ENCODE measurements around the gene NFYC. TPM values are rescaled to one million over a fixed set of nuclear protein-coding genes. Genes with fewer than 3 reads are reported as not detected.

NFYC gene
- total RNA-seq, 1 experiment from 2014 or later = 63.3 TPM

DNA sequence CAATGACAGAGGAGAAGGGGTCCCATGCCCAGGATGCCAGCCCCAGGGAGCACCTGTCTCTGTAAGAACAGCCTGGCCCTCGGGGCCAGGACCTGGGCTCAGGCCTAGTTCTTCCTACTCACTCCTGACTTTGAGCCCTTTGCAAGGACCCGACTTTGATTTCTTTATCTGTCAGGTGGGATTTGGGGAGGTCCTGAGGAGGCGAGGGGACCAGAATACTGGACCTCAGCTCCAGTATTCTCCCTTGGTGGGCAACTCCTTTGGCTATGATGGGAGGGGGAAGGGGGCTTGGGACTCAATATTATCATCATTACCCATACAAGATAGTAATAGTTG is 110.2 kb downstream of the NFYC start:
- POLR2A ChIA-PET = no interaction called here
- ATAC-seq = no peak
- Histone ChIP-seq H3K4me2 (ENCODE audit: low read length) (peak overlapping the region; percentile 55), H3K9ac (ENCODE audit: low read length) (no peak overlapping the region), H3K27me3 (ENCODE audit: insufficient read depth, low read length) (no peaks in the 10 kb centered on the region), H3K79me2 (ENCODE audit: insufficient read depth, low read length) (no peaks in the 10 kb centered on the region), H3K4me3 (replicated peaks in 1 of 2; ENCODE audit: low read depth in 1 of 2, low read length in 2 of 2) (peak overlapping the region in 1 of 2 experiments; percentile 12; a peak in 1 of 4 replicates), H3K9me3 (ENCODE audit: control insufficient read depth in 1 of 2, insufficient read depth in 1 of 2, low read depth in 1 of 2, low read length in 2 of 2) (no peaks in the 10 kb centered on the region), H3K4me1 (ENCODE audit: control insufficient read depth in 1 of 2, insufficient read depth in 2 of 2, low read length in 2 of 2) (peaks cover 7 to 30% of the 10 kb centered on the region in 2 experiments; a peak in 3 of 4 replicates), H4K20me1 (ENCODE audit: insufficient read depth) (no peaks in the 10 kb centered on the region), H2AFZ (ENCODE audit: low read depth, low read length, poor library complexity, severe bottlenecking) (no peak overlapping the region), H3K36me3 (ENCODE audit: control insufficient read depth in 1 of 2, insufficient read depth in 2 of 2, low read length in 2 of 2) (no peaks in the 10 kb centered on the region), H3K9me2 (ENCODE audit: insufficient read depth) (no peaks in the 10 kb centered on the region), H3K27ac (ENCODE audit: low read depth, low read length) (no peak overlapping the region)
- CTCF ChIA-PET = no interaction called here
- no TSS peak for BruUV-seq (replicated peaks)
- intact Hi-C loops (cut with micrococcal nuclease) = no loop called here
- no peak for DNase-seq (ENCODE audit: low read depth, low spot score)
- TF ChIP-seq, protein P1, sequence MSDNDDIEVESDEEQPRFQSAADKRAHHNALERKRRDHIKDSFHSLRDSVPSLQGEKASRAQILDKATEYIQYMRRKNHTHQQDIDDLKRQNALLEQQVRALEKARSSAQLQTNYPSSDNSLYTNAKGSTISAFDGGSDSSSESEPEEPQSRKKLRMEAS (IDR thresholded peaks at IDR 0.05) = no peak
- TF ChIP-seq SIN3A (IDR thresholded peaks at IDR 0.05; ENCODE audit: low read depth) (no peak), SP1 (IDR thresholded peaks at IDR 0.05; ENCODE audit: low read depth) (no peak), ELF1 (IDR thresholded peaks at IDR 0.05; ENCODE audit: borderline replicate concordance, low read depth) (no peak), JUND (IDR thresholded peaks at IDR 0.05) (no peak), ZFX (IDR thresholded peaks at IDR 0.05) (no peak), POLR2A (IDR thresholded peaks at IDR 0.05; ENCODE audit: borderline replicate concordance, extremely low read depth, insufficient read depth, insufficient read length) (no peak), CBX3 (IDR thresholded peaks at IDR 0.05; ENCODE audit: low read depth) (no peak)
- TF ChIP-seq, protein P2, sequence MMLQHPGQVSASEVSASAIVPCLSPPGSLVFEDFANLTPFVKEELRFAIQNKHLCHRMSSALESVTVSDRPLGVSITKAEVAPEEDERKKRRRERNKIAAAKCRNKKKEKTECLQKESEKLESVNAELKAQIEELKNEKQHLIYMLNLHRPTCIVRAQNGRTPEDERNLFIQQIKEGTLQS (IDR thresholded peaks at IDR 0.05) = no peak
- TF ChIP-seq, protein P3, sequence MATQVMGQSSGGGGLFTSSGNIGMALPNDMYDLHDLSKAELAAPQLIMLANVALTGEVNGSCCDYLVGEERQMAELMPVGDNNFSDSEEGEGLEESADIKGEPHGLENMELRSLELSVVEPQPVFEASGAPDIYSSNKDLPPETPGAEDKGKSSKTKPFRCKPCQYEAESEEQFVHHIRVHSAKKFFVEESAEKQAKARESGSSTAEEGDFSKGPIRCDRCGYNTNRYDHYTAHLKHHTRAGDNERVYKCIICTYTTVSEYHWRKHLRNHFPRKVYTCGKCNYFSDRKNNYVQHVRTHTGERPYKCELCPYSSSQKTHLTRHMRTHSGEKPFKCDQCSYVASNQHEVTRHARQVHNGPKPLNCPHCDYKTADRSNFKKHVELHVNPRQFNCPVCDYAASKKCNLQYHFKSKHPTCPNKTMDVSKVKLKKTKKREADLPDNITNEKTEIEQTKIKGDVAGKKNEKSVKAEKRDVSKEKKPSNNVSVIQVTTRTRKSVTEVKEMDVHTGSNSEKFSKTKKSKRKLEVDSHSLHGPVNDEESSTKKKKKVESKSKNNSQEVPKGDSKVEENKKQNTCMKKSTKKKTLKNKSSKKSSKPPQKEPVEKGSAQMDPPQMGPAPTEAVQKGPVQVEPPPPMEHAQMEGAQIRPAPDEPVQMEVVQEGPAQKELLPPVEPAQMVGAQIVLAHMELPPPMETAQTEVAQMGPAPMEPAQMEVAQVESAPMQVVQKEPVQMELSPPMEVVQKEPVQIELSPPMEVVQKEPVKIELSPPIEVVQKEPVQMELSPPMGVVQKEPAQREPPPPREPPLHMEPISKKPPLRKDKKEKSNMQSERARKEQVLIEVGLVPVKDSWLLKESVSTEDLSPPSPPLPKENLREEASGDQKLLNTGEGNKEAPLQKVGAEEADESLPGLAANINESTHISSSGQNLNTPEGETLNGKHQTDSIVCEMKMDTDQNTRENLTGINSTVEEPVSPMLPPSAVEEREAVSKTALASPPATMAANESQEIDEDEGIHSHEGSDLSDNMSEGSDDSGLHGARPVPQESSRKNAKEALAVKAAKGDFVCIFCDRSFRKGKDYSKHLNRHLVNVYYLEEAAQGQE (IDR thresholded peaks at IDR 0.05; ENCODE audit: low read depth) = no peak
- RAD21 ChIA-PET (ENCODE audit: low non-redundant PET in 1 of 2, low total read pairs in 2 of 2, uncharacterized antibody in 2 of 2, unreplicated experiment in 2 of 2) = no interaction called here
